ENCODE data around the gene KCNJ5. TPM values are rescaled to one million over a fixed set of nuclear protein-coding genes. Genes with fewer than 3 reads are reported as not detected.

KCNJ5 gene
- polyA plus RNA-seq, 1 donor (not counting 4 experiments of a cell fraction or from before 2014, with no cell fraction given) = 0.59 TPM

DNA sequence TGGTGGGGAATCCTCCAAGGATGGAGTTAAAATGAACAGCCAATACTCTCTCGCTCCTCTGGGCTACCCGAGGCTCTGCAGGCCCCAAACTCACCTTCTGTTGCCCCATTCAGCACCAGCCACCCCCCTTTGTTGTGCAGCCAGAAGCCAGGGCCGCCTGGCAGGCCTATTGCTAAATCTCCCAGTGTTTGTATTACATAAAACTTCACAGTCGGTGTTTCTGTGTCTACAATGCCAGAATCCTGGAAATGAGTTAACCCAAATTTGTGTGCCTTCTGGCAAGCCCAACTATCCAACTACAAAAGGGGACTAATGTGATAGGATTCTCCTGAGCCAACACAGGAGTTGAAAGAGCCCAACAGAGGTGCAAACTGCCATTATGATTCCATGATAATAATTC is 9.3 kb downstream of the KCNJ5 start:
- DNase-seq (ENCODE audit: low read depth, low spot score) (no peak), FAIRE-seq (no peak)
- Histone ChIP-seq H4K20me1 (ENCODE audit: control insufficient read depth, extremely low read depth, insufficient read depth, low read length) (no peaks in the 10 kb centered on the region), H3K9me1 (ENCODE audit: control insufficient read depth, extremely low read depth, insufficient read depth, low read length) (no peaks in the 10 kb centered on the region), H2AFZ (ENCODE audit: control insufficient read depth, low read length) (no peak overlapping the region), H3K27me3 (ENCODE audit: control insufficient read depth, extremely low read depth, insufficient read depth, low read length) (no peaks in the 10 kb centered on the region), H3K4me3 (ENCODE audit: control insufficient read depth in 2 of 3, extremely low read depth in 1 of 3, insufficient read depth in 2 of 3, low read depth in 1 of 3, low read length in 3 of 3) (no peak overlapping the region), H3K9ac (ENCODE audit: control insufficient read depth, extremely low read depth, insufficient read depth, low read length) (no peak overlapping the region), H3K9me3 (ENCODE audit: control insufficient read depth, low read depth, low read length) (no peaks in the 10 kb centered on the region), H3K36me3 (ENCODE audit: control insufficient read depth in 2 of 2, extremely low read depth in 1 of 2, insufficient read depth in 2 of 2, low read length in 2 of 2) (no peaks in the 10 kb centered on the region), H3K27ac (ENCODE audit: control insufficient read depth, insufficient read depth, low read length) (no peak overlapping the region), H3K4me2 (ENCODE audit: control insufficient read depth, extremely low read depth, insufficient read depth, low read depth, low read length) (no peak overlapping the region), H3K79me2 (ENCODE audit: control insufficient read depth, insufficient read depth, low read length) (no peaks in the 10 kb centered on the region), H3K4me1 (ENCODE audit: control insufficient read depth, extremely low read depth, insufficient read depth, low read length) (peaks cover 35% of the 10 kb centered on the region)
- dilution Hi-C loops (cut with MboI; ENCODE audit: extremely low pct_ligation_motif_present, low sequenced_read_pairs) = no loop called here
- TF ChIP-seq EZH2 (IDR thresholded peaks at IDR 0.05; ENCODE audit: low read length) = no peak
- TF ChIP-seq CTCF (optimal IDR thresholded peaks at IDR 0.05 in 1 of 3, IDR thresholded peaks at IDR 0.05 in 1 of 3, conservative IDR thresholded peaks at IDR 0.05 in 1 of 3; ENCODE audit: extremely low read depth in 1 of 3, insufficient read depth in 2 of 3, low read length in 3 of 3) = no peak

- no peak for FAIRE-seq
- Histone ChIP-seq H3K9me3 (ENCODE audit: control insufficient read depth, low read depth, low read length) (no peaks in the 10 kb centered on the region), H3K9me1 (ENCODE audit: control insufficient read depth, extremely low read depth, insufficient read depth, low read length) (no peaks in the 10 kb centered on the region), H3K27me3 (ENCODE audit: control insufficient read depth, extremely low read depth, insufficient read depth, low read length) (no peaks in the 10 kb centered on the region), H3K4me2 (ENCODE audit: control insufficient read depth, extremely low read depth, insufficient read depth, low read depth, low read length) (no peak overlapping the region), H3K36me3 (ENCODE audit: control insufficient read depth in 2 of 2, extremely low read depth in 1 of 2, insufficient read depth in 2 of 2, low read length in 2 of 2) (no peaks in the 10 kb centered on the region), H4K20me1 (ENCODE audit: control insufficient read depth, extremely low read depth, insufficient read depth, low read length) (no peaks in the 10 kb centered on the region), H3K27ac (ENCODE audit: control insufficient read depth, insufficient read depth, low read length) (no peak overlapping the region), H3K79me2 (ENCODE audit: control insufficient read depth, insufficient read depth, low read length) (no peaks in the 10 kb centered on the region), H3K4me3 (ENCODE audit: control insufficient read depth in 2 of 3, extremely low read depth in 1 of 3, insufficient read depth in 2 of 3, low read depth in 1 of 3, low read length in 3 of 3) (no peak overlapping the region), H3K4me1 (ENCODE audit: control insufficient read depth, extremely low read depth, insufficient read depth, low read length) (peaks cover 39% of the 10 kb centered on the region), H3K9ac (ENCODE audit: control insufficient read depth, extremely low read depth, insufficient read depth, low read length) (no peak overlapping the region), H2AFZ (ENCODE audit: control insufficient read depth, low read length) (no peak overlapping the region)
- dilution Hi-C loops (cut with MboI; ENCODE audit: extremely low pct_ligation_motif_present, low sequenced_read_pairs) = no loop called here
- no peak for TF ChIP-seq EZH2 (IDR thresholded peaks at IDR 0.05; ENCODE audit: low read length)
- no peak for TF ChIP-seq CTCF (optimal IDR thresholded peaks at IDR 0.05 in 1 of 3, IDR thresholded peaks at IDR 0.05 in 1 of 3, conservative IDR thresholded peaks at IDR 0.05 in 1 of 3; ENCODE audit: extremely low read depth in 1 of 3, insufficient read depth in 2 of 3, low read length in 3 of 3)
- DNase-seq (ENCODE audit: low read depth, low spot score) = no peak
Observed at GRCh38 chr11:128901653-128902514, 10.7 kb downstream of the KCNJ5 start.
